BJ (cell line): Measurements from ENCODE around the gene CLCN4. TPM values are rescaled to one million over a fixed set of nuclear protein-coding genes. Genes with fewer than 3 reads are reported as not detected.
A peak's percentile ranks its signal among the peaks of the same experiment; 100 is the strongest.

Source experiments
- CTCF ChIA-PET: fragments of 350-600 bp; formaldehyde crosslinking; extraction: SDS; loops from one replicate; lab custom pipeline; 2021; ENCODE audit warnings: antibody characterized with exemption, inconsistent platforms; lab: Yijun Ruan, JAX
- POLR2A ChIA-PET: fragments of 300-600 bp; sonication (Branson Sonifier 250); formaldehyde crosslinking; extraction: SDS; loops from one replicate; lab custom pipeline; 2021; ENCODE audit warnings: antibody characterized with exemption; lab: Charles Lee
- DNase-seq: peaks from one replicate; pipeline ENCODE4 v3.0.0-alpha.2; 2011; ENCODE audit warnings: low read depth
- H3K27me3 ChIP-seq: 2 replicates; pipeline ENCODE4 v1.6.0; 2011; ENCODE audit warnings: low read length; ENCODE audit not compliant: control insufficient read depth, insufficient read depth
- H3K36me3 ChIP-seq: 2 replicates; pipeline ENCODE4 v1.5.1; 2011; ENCODE audit warnings: low read length; ENCODE audit not compliant: control insufficient read depth, insufficient read depth
- H3K4me3 ChIP-seq: 2 replicates; pipeline ENCODE4 v1.5.1; 2011; ENCODE audit warnings: low read depth, mild to moderate bottlenecking, control low read depth, low read length
- polyA plus RNA-seq: library from polyadenylated mRNA; depleted of rRNA; stranded (reverse); fragments of >200 nt; gene quantifications from 2 replicates; pipeline ENCODE4 v1.2.3, GENCODE V29; 2011
- TF ChIP-seq, protein P1 (sequence below): IDR thresholded peaks from 2 replicates; pipeline ENCODE4 v1.5.1; 2011; ENCODE audit warnings: low read depth, mild to moderate bottlenecking, control low read depth, inconsistent platforms, low read length, moderate library complexity; ENCODE audit not compliant: insufficient read depth

CLCN4 gene
- polyA plus RNA-seq, 1 experiment = 0.11 TPM

GRCh38 chrX:10187421-10187820, 30.6 kb downstream of the CLCN4 start:
- H3K4me3 ChIP-seq = no peak overlapping the region
- ChIA-PET POLR2A (no interaction called here), CTCF (interaction anchor here (0.7 to 1.1 kb wide), 3 partner anchors 949 to 956 kb away, joined by 3 read pairs; no protein-coding TSS in a partner anchor)

DNA sequence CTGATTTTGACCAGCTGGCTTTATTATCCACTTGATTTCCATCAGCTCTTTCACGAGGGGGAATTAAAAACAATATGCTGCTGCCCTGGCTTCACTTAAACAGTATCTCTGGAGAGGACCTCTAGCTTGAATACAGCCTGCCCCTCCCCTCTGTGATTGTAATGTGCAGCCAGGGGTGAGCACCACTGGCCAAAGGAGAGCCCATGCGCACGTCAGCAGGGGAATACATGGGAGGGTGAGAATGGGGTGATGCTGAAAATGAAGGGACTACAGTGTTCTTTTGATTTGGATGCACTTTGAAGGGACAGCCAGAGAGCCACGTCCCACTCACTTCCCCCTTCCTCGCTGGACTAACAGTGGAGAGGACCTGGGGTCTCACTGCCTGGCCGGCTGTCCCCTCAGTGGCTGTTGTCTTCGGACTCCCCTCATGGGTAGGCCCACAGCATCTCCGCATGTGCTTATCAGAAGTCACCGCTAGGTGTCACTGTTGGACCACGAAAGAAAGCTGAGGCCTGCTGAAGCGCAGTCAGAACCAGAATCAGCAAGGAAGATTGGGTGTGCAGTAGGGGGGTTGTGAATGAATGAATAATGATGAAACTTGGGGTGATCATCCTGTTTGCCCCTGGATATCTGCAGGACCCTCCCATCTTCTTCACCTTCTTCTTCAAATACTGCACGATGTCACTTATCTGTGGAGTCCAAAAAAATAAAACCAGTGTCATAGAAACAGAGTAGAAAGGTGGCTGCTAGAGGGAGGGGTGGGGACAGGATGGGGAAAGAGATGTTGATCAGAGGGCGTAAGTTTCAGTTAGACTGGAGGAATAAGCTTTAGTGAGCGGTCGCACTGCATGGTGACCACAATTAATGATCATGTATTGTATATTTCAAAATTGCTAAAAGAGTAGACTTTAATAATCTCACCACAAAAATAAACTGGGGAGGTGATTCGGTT, 32.8 kb downstream of the CLCN4 start:
- TF ChIP-seq, protein P1, sequence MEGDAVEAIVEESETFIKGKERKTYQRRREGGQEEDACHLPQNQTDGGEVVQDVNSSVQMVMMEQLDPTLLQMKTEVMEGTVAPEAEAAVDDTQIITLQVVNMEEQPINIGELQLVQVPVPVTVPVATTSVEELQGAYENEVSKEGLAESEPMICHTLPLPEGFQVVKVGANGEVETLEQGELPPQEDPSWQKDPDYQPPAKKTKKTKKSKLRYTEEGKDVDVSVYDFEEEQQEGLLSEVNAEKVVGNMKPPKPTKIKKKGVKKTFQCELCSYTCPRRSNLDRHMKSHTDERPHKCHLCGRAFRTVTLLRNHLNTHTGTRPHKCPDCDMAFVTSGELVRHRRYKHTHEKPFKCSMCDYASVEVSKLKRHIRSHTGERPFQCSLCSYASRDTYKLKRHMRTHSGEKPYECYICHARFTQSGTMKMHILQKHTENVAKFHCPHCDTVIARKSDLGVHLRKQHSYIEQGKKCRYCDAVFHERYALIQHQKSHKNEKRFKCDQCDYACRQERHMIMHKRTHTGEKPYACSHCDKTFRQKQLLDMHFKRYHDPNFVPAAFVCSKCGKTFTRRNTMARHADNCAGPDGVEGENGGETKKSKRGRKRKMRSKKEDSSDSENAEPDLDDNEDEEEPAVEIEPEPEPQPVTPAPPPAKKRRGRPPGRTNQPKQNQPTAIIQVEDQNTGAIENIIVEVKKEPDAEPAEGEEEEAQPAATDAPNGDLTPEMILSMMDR = peak; percentile 51
- Histone ChIP-seq H3K27me3 (no peaks in the 10 kb centered on the region), H3K36me3 (no peaks in the 10 kb centered on the region), H3K4me3 (no peak overlapping the region)
- ChIA-PET POLR2A (interaction anchor here (0.6 kb wide), 1 partner anchor 51 kb away, joined by 3 read pairs; no protein-coding TSS in a partner anchor), CTCF (interaction anchor here (0.6 to 3.3 kb wide), 41 partner anchors 9 to 1912 kb away, joined by 3 to 52 read pairs (median 4); partner anchors contain the start of gene MID1)
- no peak for DNase-seq

More at GRCh38 chrX:10187421-10187820, 30.6 kb downstream of the CLCN4 start:
- no peaks in the 10 kb centered on the region for H3K27me3 ChIP-seq
- no peaks in the 10 kb centered on the region for H3K36me3 ChIP-seq
- TF ChIP-seq, protein P1 = no peak
- DNase-seq = no peak

- POLR2A ChIA-PET = interaction anchor here (0.6 kb wide), 1 partner anchor 50 kb away, joined by 3 read pairs; no protein-coding TSS in a partner anchor
Observed at GRCh38 chrX:10190367-10190766, 33.6 kb downstream of the CLCN4 start.

DNA sequence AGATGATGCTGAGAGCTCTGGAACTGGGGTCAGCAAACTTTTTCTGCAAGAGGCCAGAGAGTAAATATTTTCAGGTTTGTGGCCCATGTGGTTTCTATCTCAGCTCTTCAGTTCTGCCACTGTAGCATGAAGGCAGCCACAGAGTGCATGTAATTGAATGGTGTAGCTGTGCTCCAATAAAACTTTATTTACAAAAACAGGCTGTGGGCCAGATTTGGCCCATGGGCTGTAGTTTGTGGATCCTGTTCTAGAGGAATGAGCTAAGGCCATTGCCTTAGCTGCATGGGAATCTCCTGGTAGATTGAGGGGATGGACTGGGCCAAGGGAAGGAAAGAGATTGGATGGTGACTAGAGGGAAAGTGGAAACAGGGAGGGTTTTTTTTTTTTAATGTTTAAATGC, 36.8 kb downstream of the CLCN4 start:
- Histone ChIP-seq H3K4me3 (no peak overlapping the region), H3K36me3 (no peaks in the 10 kb centered on the region), H3K27me3 (no peaks in the 10 kb centered on the region)
- ChIA-PET CTCF (interaction anchor here (1.3 kb wide), 1 partner anchor 188 kb away, joined by 3 read pairs; no protein-coding TSS in a partner anchor), POLR2A (no interaction called here)
- no peak for DNase-seq
- TF ChIP-seq, protein P1 = no peak

More at GRCh38 chrX:10190367-10190766, 33.6 kb downstream of the CLCN4 start:
- CTCF ChIA-PET = interaction anchor here (0.7 to 3.3 kb wide), 35 partner anchors 8 to 1267 kb away, joined by 3 to 52 read pairs (median 4); partner anchors contain the start of gene MID1
- no peak for DNase-seq
- H3K36me3 ChIP-seq = no peaks in the 10 kb centered on the region
- H3K4me3 ChIP-seq = no peak overlapping the region
- no peaks in the 10 kb centered on the region for H3K27me3 ChIP-seq
- TF ChIP-seq, protein P1 = peak; percentile 37

DNA sequence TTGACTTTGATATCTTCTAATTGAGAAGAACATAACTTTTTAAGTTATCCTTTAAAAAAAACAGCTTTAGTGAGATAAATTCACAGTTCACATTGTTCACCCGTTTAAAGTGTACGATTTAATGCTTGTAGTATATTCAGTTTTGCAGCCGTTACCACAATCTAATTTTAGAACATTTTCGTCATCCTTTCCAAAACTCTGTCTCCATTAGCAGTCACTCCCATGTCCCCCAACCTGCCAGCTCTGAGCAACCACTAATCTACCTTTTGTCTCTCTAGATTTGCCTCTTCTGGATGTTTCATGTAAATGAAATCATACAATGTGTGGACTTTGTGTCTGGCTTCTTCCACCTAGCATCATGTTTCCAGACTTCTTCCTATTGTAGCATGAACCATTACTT, 38.6 kb downstream of the CLCN4 start:
- H3K36me3 ChIP-seq = no peaks in the 10 kb centered on the region
- POLR2A ChIA-PET = no interaction called here
- DNase-seq = no peak
- TF ChIP-seq, protein P1 = no peak
- no peak overlapping the region for H3K4me3 ChIP-seq
- H3K27me3 ChIP-seq = no peaks in the 10 kb centered on the region
- CTCF ChIA-PET = no interaction called here
